Measurements from ENCODE around the gene INTS4.
"Not testable (repeated sequence)": the region's sequence is repeated elsewhere in the genome, so short reads cannot be mapped to it uniquely, and the experiment has no call there.

INTS4 gene

GRCh38 chr11:77994434-77995362, at the start of gene INTS4:
Gene INTS4, minus strand, starts transcription at chr11:77994668. Its CDS starts 25 bp downstream, at chr11:77994643.
- DNase-seq (ENCODE audit: low spot score), result peak; percentile 98

- DNase-seq (ENCODE audit: low spot score), result no peak
These were observed 47.5 kb upstream of the INTS4 start for GRCh38 chr11:78041843-78042440.

- not testable (repeated sequence) for DNase-seq (ENCODE audit: low spot score)
These were observed 46.9 kb upstream of the INTS4 start for GRCh38 chr11:78041380-78041719.

- no peak for DNase-seq (ENCODE audit: low spot score)
These were observed 46.4 kb upstream of the INTS4 start for GRCh38 chr11:78040691-78041379.

- DNase-seq (ENCODE audit: low spot score), result peak; percentile 87
These were observed 45.6 kb upstream of the INTS4 start for GRCh38 chr11:78039919-78040671.

- DNase-seq (ENCODE audit: low spot score), result no peak
These were observed 45.0 kb upstream of the INTS4 start for GRCh38 chr11:78039391-78039918.

GRCh38 chr11:78038697-78039313, 44.3 kb upstream of the INTS4 start:
- DNase-seq (ENCODE audit: low spot score), result no peak

- no peak for DNase-seq (ENCODE audit: low spot score)
These were observed 43.6 kb upstream of the INTS4 start for GRCh38 chr11:78037825-78038620.

GRCh38 chr11:78037056-78037455, 42.6 kb upstream of the INTS4 start:
- DNase-seq (ENCODE audit: low spot score), result no peak

- DNase-seq (ENCODE audit: low spot score), result no peak
These were observed 41.8 kb upstream of the INTS4 start for GRCh38 chr11:78036313-78036712.

- no peak for DNase-seq (ENCODE audit: low spot score)
These were observed 40.2 kb upstream of the INTS4 start for GRCh38 chr11:78034623-78035022.

GRCh38 chr11:78033040-78033439, 38.6 kb upstream of the INTS4 start:
- DNase-seq (ENCODE audit: low spot score), result no peak

GRCh38 chr11:78032090-78032489, 37.6 kb upstream of the INTS4 start:
- no peak for DNase-seq (ENCODE audit: low spot score)

GRCh38 chr11:78031629-78032028, 37.2 kb upstream of the INTS4 start:
- DNase-seq (ENCODE audit: low spot score), result no peak

GRCh38 chr11:78030429-78031325, 36.2 kb upstream of the INTS4 start:
- peak; percentile 54 for DNase-seq (ENCODE audit: low spot score)

- not testable (repeated sequence) for DNase-seq (ENCODE audit: low spot score)
These were observed 34.0 kb upstream of the INTS4 start for GRCh38 chr11:78028423-78028822.

GRCh38 chr11:78027759-78028158, 33.3 kb upstream of the INTS4 start:
- no peak for DNase-seq (ENCODE audit: low spot score)

- DNase-seq (ENCODE audit: low spot score), result no peak
These were observed 30.9 kb upstream of the INTS4 start for GRCh38 chr11:78025378-78025777.

GRCh38 chr11:78023426-78023825, 29.0 kb upstream of the INTS4 start:
- no peak for DNase-seq (ENCODE audit: low spot score)

Data from AG08395 (cell line).